HG03196 (cell line): ENCODE results near the gene BLTP1.

ENCODE experiments used
- ATAC-seq: cut with Tn5 transposase; IDR thresholded peaks from one replicate; pipeline ENCODE4 v1.9.1; 2021; ENCODE audit not compliant: unreplicated experiment

BLTP1 gene

DNA sequence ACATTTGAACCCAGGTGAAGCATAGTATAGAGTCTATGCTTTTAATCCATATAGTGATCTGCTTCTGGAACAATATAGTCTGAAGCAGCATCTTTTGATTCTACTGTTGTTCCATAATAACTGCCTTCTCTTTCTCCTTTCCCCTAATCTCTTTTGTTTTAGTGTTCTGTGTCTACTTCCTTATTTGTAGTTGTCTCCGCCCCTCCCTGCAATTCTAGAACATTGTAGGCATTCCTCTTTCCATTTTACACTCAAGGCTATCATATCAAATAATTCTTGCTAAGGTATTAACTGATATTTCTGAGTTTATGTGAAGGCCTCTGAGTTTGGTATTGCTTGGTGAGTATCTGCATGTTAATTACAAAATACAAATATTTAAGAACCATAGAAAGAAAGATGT lies 11.6 kb downstream of the BLTP1 start:
- no peak for ATAC-seq

DNA sequence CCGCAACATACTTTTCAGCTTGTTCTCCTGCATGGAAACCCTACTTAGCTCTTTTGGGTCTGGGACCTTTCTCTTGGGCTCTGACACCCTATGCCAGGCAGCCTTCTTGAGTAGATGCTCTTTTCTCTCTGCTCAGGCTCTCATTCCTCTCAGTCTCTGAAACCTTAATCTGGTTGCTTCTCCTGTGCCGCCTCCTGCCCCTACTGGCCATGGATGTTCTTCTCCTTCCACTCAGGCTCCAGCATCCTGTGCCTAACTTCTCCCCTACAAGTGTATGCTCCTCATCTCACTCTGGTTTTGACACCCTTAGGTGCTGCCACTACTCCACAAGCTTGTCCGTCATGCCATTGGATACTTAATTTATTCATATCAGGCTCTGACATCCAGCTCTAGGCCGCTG lies 15.2 kb downstream of the BLTP1 start:
- no peak for ATAC-seq

DNA sequence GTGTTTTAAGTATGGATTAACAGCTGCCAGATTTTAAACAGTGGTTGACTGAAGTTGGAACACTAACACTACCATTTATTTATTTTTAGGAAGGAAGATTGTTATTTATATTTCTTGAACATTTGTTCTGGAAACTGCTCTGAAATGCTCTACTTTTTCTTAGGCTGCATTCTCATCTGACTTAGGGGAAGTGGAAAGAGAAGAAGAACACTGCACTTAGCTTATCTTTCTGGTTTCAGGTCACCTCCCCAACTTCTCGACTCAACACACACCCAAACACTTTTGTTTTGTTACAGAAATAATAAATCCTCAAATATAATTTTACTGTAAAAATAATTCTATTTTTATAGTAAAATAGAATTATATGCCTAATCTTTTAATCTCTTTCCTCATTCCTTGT lies 18.6 kb downstream of the BLTP1 start:
- ATAC-seq, result no peak

DNA sequence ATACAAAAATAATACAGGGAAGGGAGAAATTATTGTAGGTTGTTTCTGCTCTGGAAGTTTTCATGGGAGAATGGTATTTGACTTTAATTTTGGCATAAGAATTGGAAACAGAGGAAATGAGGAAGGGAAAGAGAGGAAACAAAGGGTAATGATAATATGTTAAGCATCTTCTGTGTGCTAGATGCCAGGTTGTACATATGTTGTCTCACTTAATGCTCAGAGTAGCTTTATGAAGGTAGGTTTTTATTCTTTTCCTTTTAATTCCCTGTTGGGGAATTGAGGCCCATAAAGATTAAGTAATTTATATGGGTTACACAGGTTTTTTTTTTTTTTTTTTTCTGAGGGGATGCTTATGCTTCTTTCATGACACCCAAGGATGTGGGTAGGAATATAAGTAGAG lies 19.2 kb downstream of the BLTP1 start:
- ATAC-seq, result no peak

DNA sequence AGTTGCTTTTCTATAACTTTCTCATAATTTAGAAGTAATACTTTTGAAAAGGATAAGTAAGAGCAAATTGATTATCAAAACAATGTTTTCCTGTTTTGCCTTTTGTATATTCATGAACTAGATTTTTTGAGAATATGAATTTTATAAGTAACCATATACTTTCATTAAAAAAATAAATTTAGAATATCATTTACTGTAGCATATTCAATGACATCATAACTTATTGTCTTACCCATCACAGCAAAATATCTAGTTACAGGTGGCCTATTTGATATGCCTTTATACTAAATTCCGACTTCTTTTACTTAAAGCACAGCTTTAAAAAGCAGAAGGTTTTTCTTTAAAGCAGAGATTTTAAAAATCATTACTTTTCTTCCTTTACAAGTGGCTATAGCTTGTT lies 20.1 kb downstream of the BLTP1 start:
- no peak for ATAC-seq

DNA sequence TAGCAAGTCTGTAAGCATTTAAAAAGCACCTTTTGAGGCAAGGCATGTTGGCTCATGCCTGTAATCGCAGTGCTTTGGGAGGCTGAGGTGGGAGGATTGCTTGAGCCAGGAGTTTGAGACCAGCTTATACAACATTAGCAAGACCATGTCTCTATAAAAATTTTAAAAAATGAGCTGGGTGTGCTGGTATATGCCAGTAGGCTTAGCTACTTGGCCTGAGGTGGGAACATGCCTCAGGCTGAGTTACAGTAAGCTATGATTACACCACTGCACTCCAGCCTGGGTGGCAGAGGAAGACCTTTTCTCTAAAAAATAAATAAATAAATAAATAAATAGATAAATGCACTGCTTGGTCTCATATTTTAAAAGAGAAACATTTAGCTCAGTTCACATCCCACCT lies 26.8 kb downstream of the BLTP1 start:
- no peak for ATAC-seq

DNA sequence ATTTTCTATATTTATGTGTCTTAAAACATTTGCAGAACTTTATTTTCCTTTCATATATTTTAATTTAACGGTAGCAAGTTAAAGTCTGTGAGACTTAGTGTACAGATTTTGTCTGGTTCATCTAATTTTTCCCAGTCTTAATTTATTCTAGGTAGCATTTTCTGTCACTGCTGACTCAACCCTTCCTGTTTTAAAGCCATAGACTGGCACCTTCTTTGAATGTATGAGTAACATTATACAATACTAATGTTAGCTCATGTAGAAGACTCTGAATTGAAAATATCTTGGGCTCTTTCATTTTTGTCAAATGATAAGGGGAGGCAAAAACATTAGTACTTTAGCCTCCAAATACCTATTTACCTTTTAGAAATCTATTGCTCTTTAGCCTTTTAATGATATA lies 43.6 kb downstream of the BLTP1 start:
- ATAC-seq, result no peak
